ENCODE measurements around the gene PDGFB.
A peak's percentile ranks its signal among the peaks of the same experiment; 100 is the strongest.

The PDGFB gene
- 0.32 to 65.5 (median 1.4) reads per million in 18 experiments for total RNA-seq

DNA sequence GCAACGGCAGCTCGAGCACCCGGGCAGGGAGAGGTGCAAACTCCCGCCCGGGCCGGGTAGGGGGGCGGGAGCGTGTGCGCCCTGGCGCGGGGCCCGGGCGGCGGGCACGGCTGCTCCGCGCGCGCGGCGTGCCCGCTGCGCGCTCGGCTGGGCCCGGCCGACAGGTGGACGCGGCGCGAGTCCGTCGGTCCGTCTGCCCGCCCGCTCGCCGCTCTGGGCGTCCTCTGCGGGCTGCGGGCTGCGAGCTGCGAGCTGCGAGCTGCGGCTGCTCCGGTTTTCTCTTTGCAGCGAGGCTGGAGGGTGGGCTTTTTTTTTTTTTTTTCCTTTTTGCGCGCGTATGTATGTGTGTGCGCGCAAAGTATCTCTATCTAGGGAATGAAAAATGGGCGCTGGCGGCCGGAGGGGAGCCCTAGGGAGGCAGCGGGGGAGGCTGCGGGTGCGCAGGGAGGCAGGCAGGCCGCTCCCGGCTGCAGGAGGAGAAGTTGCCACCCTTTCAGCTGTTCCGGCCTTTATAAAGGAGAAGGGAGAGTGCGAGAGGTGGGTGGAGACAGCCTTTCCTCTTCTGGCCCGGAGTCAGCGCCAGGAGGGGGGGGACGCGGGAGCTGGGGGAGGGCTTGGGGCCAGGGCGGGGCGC is at the start of gene PDGFB:
Gene PDGFB, minus strand, starts transcription at position 487 of the 634 bp plus-strand sequence. CDS start 1,019 bp downstream, outside the sequence.
- DNase-seq = peak; percentile 56 to 82

DNA sequence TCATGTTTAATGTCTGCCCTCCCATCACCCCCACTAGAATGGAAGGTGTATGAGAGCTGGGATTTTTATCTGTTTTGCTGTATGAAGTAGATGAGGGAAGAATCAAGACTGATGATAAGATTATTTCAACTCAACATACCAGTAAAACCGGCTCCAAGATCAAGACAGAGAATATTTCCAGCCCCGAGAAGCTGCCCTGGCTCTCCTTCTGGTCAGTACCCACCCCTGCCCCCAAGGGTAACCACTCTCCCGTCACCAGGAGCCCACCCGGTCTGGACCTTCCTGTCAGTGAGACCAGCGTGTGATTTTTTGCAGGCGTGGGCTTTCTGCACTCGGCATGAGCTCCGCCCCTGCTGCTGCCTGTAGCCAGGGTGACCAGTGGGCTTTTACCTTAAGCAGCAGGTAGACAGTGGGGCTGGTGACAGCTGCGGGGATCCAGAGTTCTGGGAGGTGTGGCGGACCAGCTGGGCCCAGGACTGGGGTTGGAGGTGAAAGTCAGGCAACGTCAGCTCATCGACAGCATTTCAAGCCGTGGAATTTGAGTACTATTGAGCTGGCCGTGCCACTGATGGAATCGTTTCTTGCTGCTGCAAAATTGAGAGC is 49.1 kb upstream of the PDGFB start:
- DNase-seq = no peak

DNA sequence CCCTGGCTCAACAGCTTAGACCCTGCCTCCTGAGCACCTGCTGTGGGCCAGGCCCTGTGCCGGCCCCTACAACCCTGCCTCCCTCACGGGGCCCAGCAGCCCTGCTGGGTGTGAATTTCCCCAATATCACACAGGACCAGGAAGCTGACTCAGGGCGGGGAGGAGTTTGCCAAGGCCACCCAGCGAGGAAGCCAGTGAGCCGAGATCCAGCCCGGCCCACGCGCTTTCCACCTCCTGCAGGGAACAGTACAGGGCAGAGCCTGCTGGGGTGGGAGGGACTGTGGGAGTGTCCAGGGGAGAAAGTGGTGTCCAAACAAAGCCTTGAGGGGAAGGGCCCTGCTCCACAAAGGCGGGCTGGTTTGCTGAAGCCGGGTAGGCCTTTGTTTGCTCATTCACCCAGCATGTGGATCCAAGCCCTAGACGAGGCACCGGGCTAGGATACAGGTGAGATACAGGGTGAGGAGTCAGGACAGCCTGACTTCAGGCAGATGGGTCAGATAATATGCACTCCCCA is 47.8 kb upstream of the PDGFB start:
- peak; percentile 98 to 99 for DNase-seq

DNA sequence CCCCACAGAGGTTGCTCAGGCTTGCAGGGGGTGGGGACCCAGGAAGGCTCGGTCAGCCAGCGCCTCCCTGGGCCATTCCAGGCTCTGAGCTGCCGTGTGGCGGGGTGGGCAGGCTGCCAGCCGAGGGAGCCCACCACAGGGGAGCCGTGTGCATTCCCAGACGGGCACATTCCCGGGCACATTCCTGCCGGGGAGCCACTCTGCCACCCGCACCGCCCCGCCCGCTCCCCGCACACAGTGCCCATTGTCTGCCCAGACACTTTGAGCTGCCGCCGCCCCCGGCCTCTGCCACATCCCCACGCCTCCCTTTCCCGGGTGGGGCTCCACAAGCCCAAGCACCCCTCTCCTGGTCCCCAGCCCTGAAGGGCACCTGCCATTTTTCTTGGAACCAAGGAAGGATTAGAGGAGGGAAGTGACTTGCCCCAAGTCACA is 47.3 kb upstream of the PDGFB start:
- DNase-seq = no peak

DNA sequence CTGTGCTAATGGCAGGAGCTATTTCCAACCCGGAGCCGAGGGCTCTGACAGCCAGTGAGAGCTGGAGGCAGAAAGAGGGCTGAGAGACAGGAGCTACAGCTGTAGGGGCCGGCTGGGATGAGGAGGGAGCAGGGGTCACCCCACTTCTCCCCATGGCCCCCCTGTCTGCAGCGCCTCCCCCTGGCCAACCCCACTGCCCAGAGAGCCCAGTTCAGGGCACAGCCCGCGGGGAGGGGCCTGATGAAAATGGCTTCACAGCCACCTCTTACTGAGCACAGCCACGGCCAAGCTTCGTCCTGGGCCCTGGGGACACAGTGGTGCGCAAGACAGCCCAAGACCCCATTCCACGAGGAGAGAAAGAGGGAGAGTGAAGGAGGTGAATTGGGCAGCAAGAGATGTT is 46.7 kb upstream of the PDGFB start:
- DNase-seq = no peak

DNA sequence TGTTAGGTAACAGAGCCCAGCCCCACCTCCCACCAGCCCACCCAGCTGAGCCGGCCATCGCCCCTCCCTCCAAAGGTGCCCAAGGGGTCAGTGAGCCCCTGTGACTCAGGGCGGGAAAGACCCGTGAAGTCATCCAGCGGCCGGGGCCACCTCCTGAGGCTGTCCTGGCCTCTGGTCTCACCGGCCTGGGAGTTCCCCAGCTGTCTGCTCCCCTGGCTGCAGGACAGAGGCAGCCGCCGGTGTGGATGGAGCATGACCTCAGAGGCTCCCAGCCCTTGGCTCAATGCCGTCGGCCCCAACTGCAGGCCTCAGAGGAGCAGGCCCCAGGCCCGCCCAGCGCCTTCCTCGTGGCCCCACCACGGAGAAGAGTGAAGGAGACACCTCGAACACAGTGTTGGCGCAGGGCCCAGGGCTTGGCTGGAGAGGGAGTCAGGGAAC is 46.0 kb upstream of the PDGFB start:
- DNase-seq = no peak

DNA sequence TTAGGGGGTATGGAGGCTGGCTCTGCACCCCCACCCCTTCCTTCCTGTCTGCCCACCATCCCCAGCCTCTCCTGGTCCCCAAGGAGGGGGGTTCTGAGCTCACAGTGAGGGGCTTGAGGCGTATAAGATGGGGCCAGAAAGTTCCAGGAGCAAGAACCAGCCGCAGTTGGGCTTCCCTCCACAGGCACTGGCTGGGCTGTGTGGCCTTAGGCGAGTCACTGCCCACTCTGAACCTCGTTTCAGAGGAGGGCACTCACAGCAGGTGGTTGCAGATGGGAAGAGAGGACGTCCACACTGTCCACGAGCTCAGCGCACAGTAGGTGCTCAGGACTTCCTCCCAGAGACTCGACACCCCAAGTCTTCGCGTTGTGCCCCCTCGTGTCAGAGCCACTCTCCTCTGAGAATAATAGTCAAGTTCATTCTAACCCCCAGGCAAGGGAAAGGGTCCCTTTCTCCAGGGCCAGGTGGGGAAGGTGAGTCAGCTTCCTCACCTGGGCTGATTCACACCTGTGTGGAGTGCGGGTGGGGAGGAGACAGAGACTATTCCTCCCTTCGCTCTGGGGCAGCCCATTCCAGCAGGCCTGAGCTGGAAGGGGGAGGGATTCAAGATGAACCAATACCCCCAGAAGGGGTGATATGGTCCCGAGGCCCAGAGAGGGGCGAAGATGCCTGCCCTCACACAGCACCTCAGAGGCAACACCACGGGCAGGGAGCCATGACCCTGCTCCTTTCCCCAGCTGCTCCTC is 45.4 kb upstream of the PDGFB start:
- DNase-seq = no peak

DNA sequence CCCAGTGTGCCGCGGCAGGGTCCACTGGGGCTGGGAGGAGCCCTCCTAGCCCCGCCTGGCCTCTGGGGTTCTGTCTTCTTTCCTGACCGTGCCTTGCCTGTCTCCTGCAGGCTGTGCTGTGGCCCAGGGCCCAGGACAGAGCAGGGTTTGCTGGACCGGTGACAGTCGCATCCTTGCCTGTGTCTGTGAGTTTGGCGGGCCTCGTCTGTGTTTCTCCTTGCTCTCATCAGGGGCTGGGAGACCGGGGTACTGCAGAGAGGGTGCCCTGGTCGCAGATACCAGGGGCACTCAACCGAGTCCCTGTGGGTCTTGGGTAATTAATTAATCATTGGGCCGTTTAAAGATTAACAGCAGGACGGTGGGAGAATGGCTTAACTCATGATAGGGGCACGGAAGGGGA is 44.8 kb upstream of the PDGFB start:
- no peak for DNase-seq

DNA sequence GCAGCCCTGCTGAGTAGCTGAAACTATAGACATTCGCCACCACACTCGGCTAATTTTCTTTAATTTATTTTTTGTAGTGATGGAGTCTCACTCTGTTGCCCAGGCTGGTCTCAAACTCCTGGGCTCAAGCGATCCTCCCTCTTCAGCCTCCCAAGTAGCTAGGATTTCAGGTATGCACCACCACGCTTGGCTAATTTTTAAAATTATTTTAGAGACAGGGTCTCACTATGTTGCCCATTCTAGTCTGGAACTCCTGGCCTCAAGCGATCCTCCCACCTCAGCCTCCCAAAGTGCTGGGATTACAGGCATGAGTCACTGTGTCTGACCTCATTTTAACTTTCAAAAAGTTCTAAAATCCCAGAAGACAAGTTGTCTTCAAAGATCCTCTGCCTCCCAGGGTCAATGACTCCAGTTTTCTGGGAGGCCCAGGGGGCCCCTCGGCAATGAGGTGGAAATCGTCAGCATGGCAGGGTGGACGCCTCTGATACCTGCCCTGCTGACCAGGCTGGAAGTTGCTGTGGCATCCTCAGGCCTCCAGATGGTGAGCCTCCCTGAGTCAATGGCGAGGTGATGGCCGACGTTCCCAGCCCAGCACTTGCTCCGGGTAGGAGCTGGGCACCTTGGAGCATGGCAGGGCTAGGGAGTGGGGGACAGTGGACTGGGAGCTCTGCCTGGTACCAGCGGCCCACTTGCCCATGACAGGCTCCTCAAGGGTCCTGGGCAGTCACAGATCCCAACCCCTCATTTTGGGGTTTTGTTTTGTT is 43.5 kb upstream of the PDGFB start:
- DNase-seq = no peak

DNA sequence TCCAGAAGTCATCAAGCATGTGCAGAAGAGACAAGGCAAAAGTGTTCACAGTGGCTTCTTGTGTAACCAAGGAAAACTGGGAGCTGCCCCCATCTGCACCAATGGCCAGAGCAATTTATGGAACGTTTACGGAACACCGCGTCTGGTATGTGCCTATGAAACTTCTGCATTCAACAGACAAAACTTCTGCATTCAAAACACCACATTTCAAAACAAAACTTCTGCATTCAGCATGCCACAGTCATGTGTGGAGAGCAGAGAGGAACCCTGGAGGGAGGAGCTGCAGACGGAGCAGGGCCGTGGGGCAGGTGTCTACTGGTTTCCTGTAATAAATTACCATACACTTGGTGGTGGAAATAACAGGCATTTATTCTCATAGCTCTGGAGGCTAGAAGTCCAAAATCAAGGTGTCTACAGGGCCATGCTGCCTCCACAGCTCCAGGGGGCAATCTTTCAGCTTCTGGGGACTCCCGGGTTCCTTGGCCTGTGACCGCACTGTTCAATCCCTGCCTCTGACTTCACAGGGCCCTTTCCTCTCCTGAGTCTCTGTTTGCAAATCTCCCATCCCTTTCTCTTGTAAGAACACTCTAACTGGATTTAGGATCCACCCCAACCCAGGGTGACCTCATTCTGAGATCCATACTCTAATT is 42.4 kb upstream of the PDGFB start:
- peak; percentile 95 to 96 for DNase-seq

DNA sequence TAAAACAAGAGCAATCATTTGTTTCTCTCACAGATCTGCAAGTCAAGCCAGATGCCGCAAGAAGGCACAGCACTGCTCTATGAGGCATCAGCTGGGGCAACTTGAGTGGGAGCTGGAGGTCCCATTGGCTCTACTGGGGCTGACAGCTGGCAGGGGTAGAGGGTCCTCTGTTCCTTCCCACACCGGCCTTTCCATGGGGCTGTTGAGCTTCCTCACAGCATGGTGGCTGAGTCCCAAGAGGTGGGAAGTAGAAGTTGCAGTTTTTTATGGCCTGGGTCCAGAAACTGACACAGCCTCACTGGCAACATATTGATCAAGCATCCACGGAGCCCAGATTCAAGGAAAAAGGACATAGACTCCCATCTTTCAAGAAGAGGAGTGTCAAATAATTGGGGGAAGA is 40.2 kb upstream of the PDGFB start:
- DNase-seq = no peak

DNA sequence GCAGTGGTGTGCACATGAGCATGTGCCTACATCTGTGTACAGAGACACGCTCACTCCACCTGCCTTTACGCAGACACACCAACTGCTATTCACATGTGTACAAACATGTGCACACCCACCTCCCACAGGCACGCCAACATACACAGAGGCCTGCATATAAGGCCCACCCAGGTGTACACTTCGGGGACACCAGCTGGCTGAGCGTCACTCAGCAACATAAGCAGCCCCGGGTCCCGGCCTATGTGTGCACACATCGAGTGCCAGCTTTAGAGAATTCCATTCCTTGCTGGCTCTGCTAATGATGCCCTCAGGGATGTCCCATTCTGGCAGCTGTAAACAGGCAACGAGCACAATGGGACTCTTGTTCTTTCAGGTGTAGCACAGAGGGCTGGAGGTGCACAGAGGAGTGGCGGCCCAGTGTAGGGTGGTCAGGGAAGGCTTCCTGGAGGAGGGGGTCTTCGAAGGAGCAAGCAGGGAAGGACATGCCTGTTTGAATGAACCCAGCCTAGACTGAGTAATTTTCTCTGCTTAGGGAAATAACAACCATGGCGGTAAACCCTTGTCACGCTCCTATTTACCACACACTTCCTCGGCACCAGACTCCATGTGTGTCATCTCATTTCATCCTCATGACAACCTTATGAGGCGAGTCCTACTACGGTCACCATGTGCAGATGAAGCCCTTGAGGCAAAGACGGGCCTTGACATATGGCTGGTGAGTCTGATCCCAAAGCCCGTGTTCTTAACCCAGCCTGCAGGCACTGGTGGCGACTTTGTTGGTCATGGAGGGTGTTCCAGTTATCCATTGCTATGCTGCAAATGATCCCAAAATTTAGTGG is 39.6 kb upstream of the PDGFB start:
- no peak for DNase-seq

DNA sequence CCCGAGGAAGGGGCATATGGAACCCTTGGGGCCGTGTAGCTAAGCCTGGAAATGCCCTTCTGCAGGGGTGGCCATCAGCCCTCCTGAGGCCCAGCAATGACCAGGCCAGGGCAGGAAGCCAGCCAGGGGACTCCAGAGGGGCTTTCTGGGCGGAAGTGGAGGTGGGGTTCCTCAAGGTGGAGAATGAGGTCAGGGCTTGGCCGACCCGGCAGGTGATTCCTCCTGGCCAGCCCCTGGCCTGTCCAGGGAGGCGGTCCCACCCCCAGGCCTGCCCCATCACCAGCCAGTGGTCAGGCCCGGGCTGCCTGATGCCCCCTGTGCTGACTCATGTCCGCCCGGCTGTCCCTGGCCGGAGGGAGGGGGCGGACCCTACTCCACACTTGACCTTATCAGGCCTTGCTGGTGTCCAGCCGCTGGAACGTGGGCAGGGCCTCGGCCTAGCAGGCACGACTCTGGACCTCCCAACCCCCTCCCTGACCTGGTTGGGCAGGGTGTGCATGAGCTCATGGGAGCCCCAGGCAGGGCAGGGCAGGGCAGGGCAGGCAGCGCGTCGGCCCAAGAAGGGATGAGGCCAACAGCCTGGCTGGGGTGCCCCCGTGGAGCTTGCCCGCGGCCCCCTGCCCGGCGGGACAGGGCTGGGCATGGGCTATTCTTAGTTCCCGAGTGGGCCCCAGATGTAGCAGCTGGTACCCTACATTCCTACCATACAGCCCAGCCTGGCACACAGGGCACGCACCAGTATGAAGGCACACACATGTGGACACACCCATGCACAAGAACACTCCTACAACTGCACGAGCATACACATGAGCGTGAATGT is 38.8 kb upstream of the PDGFB start:
- peak; percentile 29 to 73 for DNase-seq

DNA sequence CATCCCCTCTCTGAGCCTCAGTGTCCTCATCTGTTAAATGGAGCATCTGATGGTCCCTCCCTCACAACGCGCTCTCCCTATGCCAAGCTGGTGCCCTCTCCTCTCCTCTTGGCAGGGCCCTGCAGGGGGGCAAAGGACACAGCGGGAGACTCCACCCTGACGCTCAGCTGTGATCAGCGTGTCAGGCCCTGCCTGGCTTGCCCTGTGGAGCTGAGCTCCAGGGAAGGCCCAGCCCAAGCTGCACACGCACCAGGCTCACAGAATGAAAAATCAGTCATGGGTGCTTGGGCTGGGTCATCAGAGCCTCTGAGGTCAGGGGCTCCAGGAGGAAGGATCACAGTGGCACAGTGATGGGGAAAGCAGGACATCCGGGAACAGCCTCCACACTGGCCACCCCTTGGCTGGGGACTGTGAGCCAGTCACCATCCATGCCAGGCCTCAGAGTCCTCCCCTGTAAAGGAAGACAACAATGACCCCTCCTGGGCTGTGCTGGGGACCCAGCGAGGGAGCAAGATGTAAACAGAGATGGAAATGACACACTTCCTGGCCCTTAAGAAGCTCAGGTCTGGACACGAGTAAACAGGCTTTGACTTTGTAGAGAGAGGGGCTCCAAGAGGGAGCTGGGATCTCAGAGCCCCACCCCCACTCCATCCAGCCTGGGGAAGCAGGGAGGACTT is 38.0 kb upstream of the PDGFB start:
- peak; percentile 38 to 72 for DNase-seq

DNA sequence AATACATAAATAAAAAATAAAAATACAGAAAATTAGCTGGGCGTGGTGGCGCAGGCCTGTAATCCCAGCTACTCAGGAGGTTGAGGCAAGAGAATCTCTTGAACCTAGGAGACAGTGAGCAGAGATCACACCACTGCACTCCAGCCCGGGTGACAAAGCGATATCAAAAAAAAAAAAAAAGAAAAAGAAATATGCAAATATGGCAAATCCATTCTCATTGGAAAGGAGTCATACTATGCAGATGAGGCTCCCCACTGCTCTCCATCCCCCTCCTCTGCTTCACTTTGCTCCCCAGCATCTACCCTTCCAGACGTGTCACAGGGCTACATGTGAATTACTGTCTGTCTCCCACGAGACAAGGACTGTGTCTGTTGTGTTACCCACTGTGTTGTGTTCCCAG is 36.3 kb upstream of the PDGFB start:
- DNase-seq = no peak

DNA sequence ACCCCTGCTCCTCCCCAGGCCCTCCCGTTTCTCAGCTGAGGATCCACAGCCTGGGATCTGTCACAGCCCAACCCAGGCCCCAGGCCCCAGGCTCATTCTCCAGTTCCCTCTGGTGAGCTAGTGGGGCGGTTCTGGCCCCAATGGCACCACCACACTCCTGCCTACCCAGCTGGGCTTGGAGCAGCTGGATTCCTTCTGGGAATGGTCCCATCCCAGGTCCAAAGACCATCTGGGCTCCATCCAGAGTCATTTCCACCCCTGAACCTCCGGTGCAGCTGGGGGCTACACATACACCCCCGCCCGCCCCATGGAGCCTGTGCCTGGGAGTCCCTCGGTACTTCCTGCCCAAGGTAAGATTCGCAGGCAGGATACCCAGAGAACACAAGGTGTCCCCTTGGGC is 35.5 kb upstream of the PDGFB start:
- no peak for DNase-seq

DNA sequence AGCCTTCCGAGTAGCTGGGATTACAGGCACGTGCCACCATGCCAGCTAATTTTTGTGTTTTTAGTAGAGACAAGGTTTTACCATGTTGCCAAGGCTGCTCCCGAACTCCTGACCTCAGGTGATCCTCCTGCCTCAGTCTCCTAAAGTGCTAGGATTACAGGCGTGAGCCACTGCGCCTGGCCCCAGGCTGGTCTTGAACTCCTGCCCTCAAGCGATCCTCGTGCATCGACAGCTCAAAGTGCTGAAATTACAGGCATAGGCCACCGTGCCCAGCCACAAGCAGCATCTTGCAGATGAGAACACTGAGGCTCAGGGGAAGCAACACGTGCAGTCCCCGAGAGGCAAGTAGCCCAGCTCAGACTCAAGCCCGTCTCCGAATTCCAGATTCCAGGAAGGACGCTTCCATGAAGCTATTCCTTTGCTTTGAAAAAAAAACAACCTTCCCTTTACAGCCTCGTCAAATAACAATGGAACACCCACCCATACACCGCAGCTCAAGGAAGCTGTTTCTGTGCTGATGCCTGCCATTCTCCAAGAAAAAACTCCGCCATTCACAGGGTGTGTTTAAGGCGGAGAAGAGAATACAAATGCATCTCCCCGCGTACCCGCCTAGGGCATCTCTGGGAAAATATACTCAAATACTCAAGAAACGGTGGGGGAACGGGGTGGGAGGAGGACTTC is 34.5 kb upstream of the PDGFB start:
- no peak for DNase-seq

DNA sequence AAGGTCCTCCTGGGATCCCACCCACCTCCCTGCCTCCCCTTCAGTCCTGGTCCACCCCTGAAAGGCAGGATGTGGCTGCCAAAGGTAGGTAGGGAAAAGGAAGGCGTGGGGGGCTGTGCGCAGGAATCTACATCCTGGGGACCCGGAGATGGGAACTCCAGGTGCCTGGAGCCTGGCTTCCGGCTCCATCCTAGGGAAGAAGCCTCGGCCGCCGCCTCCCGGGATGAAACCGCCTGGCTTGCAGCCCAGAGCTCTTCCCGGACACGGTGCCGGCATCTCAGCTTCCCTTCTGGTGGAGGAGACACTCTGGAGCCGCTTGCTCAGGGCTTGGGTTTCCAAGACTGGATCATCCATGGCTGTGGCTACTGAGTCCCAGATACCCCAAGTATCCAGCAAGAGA is 33.3 kb upstream of the PDGFB start:
- DNase-seq = no peak

DNA sequence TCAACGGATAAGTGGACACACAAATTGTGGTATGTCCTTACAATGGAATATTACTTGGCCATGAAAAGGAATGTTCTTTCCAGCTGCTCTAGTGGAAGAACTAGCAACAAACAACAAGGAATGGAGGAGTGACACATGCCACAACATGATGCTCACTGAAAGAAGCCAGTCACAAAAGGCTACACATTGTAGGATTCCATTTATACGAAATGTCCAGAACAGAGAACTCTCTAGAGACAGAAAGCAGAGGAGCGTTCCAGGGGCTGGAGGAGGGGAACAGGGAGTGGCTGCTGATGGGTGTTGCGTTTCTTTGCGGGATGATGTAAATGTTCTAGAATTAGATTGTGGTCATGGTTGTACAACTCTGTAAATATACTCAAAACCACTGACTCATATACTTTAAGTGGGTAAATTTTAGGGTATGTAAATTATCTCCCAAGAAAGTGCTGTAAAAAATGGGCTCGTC is 32.4 kb upstream of the PDGFB start:
- DNase-seq = peak; percentile 50 to 63
